ENCODE measurements around the gene ACAA1.
A peak's percentile ranks its signal among the peaks of the same experiment; 100 is the strongest.

ACAA1 gene

DNA sequence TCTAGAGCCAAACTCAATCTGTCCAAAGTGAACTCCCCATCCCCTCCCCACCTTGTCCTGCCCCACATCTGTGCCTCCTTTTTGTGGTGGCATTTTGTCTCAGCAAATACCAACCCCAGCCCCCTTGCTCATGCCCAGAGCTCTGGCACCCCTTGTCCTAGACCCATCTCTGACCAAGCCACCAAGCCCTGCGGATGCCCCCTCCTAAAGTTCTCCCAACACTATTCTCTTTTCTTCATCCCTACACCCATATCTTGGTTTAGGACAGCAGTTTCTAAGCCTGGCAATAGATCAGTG is 17.7 kb downstream of the ACAA1 start:
- H3K27ac ChIP-seq = no peak overlapping the region
- TF ChIP-seq ZFX (IDR thresholded peaks at IDR 0.05) = no peak
- TF ChIP-seq, protein P1, sequence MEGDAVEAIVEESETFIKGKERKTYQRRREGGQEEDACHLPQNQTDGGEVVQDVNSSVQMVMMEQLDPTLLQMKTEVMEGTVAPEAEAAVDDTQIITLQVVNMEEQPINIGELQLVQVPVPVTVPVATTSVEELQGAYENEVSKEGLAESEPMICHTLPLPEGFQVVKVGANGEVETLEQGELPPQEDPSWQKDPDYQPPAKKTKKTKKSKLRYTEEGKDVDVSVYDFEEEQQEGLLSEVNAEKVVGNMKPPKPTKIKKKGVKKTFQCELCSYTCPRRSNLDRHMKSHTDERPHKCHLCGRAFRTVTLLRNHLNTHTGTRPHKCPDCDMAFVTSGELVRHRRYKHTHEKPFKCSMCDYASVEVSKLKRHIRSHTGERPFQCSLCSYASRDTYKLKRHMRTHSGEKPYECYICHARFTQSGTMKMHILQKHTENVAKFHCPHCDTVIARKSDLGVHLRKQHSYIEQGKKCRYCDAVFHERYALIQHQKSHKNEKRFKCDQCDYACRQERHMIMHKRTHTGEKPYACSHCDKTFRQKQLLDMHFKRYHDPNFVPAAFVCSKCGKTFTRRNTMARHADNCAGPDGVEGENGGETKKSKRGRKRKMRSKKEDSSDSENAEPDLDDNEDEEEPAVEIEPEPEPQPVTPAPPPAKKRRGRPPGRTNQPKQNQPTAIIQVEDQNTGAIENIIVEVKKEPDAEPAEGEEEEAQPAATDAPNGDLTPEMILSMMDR (conservative IDR thresholded peaks at IDR 0.05) = no peak

DNA sequence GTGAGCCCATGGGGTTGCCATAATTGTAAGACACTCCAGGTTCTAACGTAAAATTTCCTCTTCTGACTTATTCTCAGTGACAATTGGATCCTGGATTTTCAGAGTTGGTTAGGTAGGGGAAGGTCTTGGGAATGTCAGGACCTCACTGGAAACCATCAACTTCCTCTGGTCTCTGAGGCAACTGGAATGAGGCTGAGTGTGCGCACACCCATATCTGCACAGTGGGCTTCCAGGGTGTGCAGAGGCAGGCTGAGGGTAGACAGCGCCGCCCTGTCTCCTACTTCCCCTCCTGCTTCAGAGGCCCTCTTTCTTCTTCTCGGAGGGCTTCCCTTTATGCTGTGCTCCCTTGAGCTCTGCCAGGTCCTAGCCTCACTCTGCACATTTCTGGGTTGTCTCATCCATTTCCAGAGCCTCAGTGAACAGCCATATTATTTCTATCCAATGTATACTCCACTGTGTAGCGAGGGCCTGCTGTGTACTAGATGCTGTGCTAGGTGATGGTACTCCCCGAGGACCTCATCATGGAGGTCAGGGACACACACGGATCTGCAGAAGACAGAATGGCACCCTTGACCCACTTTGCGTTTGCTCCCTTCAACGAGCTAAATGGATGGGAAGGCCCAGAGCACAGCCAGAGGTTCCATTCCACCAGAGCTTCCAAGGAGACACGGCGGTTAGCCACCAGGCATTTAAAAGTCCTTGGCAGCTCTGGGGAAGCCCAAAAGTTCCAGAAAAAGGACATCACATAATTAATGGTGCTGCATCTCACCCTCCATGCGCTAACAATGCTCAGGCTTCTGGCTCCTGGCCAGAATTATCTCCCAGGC is 18.3 kb downstream of the ACAA1 start:
- TF ChIP-seq, protein P1 (conservative IDR thresholded peaks at IDR 0.05) = no peak
- TF ChIP-seq ZFX (IDR thresholded peaks at IDR 0.05) = no peak
- H3K27ac ChIP-seq = no peak overlapping the region

GRCh38 chr3:38117748-38118420 is 19.0 kb downstream of the ACAA1 start:
- TF ChIP-seq ZFX (IDR thresholded peaks at IDR 0.05) = no peak
- TF ChIP-seq, protein P1 (conservative IDR thresholded peaks at IDR 0.05) = peak; percentile 65
- no peak overlapping the region for H3K27ac ChIP-seq

DNA sequence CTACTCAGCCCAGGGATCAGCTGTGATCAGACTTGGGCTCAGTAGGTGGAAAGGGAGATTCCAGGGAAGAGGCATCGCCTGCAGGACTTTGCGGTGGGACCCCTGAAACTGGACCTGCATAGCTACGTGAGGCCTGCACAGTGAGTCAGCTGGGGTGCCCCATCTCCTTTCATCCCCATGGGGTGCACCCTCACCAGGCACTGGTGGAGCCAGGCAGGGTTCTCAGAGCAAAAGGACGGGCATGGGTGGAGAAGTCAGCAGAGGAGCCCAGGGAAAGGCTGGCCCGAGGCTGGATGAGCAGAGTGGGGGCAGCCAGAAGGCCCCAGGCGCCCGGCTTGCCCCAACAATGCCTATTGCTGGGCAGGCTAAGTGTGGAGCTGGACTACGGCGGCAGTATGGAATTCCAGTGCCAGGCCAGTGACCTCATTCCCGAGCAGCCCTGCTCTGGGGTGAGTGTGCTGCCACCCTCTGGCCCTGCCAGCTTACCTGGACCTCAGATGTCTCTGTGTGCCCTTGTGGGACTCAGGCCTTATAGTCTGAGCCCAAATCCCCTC is 19.7 kb downstream of the ACAA1 start:
- no peak overlapping the region for H3K27ac ChIP-seq
- no peak for TF ChIP-seq ZFX (IDR thresholded peaks at IDR 0.05)
- TF ChIP-seq, protein P1 (conservative IDR thresholded peaks at IDR 0.05) = no peak

GRCh38 chr3:38116471-38117162 is 20.3 kb downstream of the ACAA1 start:
- TF ChIP-seq ZFX (IDR thresholded peaks at IDR 0.05) = no peak
- TF ChIP-seq, protein P1 (conservative IDR thresholded peaks at IDR 0.05) = no peak
- H3K27ac ChIP-seq = no peak overlapping the region

- H3K27ac ChIP-seq = no peak overlapping the region
- TF ChIP-seq, protein P1 (conservative IDR thresholded peaks at IDR 0.05) = no peak
- no peak for TF ChIP-seq ZFX (IDR thresholded peaks at IDR 0.05)
Observed at GRCh38 chr3:38115645-38116427, 21.1 kb downstream of the ACAA1 start.

Measured in C4-2B (cell line).